GM19043 (cell line): ENCODE data around the gene MYO5C.

ENCODE experiments used
- ATAC-seq: cut with Tn5 transposase; IDR thresholded peaks from one replicate; pipeline ENCODE4 v1.9.1; 2021; ENCODE audit warnings: low read depth; ENCODE audit not compliant: unreplicated experiment

The MYO5C gene

GRCh38 chr15:52220937-52221660 lies 74.5 kb downstream of the MYO5C start:
- peak; percentile 18 for ATAC-seq

- ATAC-seq, result no peak
Measured at GRCh38 chr15:52220251-52220650, 75.4 kb downstream of the MYO5C start.

- ATAC-seq, result no peak
Measured at GRCh38 chr15:52218816-52219215, 76.8 kb downstream of the MYO5C start.

GRCh38 chr15:52218371-52218770 lies 77.2 kb downstream of the MYO5C start:
- no peak for ATAC-seq

- ATAC-seq, result no peak
Measured at GRCh38 chr15:52217186-52217585, 78.4 kb downstream of the MYO5C start.

- no peak for ATAC-seq
Measured at GRCh38 chr15:52214553-52214952, 81.1 kb downstream of the MYO5C start.

GRCh38 chr15:52213206-52213605 lies 82.4 kb downstream of the MYO5C start:
- ATAC-seq, result no peak

- no peak for ATAC-seq
Measured at GRCh38 chr15:52208306-52208946, 87.2 kb downstream of the MYO5C start.

GRCh38 chr15:52207191-52207590 lies 88.4 kb downstream of the MYO5C start:
- ATAC-seq, result no peak

GRCh38 chr15:52206446-52206845 lies 89.2 kb downstream of the MYO5C start:
- no peak for ATAC-seq

- ATAC-seq, result no peak
Measured at GRCh38 chr15:52204657-52205056, 90.9 kb downstream of the MYO5C start.

GRCh38 chr15:52200831-52201365 lies 94.7 kb downstream of the MYO5C start:
- ATAC-seq, result no peak

- ATAC-seq, result no peak
Measured at GRCh38 chr15:52199271-52199670, 96.3 kb downstream of the MYO5C start.

- no peak for ATAC-seq
Measured at GRCh38 chr15:52196891-52197290, 98.7 kb downstream of the MYO5C start.

- no peak for ATAC-seq
Measured at GRCh38 chr15:52193791-52194190, 101.8 kb downstream of the MYO5C start.

- no peak for ATAC-seq
Measured at GRCh38 chr15:52193321-52193720, 102.3 kb downstream of the MYO5C start.

- ATAC-seq, result no peak
Measured at GRCh38 chr15:52191207-52191606, 104.4 kb downstream of the MYO5C start, which contains the start of gene GNB5. Gene GNB5 (minus strand): TSS chr15:52191392. CDS start chr15:52184676, 6,716 bp downstream.

GRCh38 chr15:52186651-52187486 lies 108.7 kb downstream of the MYO5C start:
- no peak for ATAC-seq

GRCh38 chr15:52185151-52185561 lies 110.4 kb downstream of the MYO5C start:
- ATAC-seq, result no peak

GRCh38 chr15:52184721-52185120 lies 110.9 kb downstream of the MYO5C start:
- no peak for ATAC-seq

- ATAC-seq, result no peak
Measured at GRCh38 chr15:52183562-52184173, 111.9 kb downstream of the MYO5C start.
